Stimulated activated CD4-positive, alpha-beta T cell treated with anti-CD3 and anti-CD28 coated beads, Interleukin-1b, Interleukin-23, amount 100 ng/mL, for 24 hours (primary cell): Measurements from ENCODE around the gene PLEKHG4B.
"Not testable (repeated sequence)": the region's sequence is repeated elsewhere in the genome, so short reads cannot be mapped to it uniquely, and the experiment has no call there.

ENCODE experiments used
- DNase-seq, 4 experiments: peaks; one replicate each; pipeline ENCODE4 v3.0.0-alpha.2; 2020; ENCODE audit warnings: low read depth in 4 of 4, low spot score in 1 of 4

Gene PLEKHG4B

GRCh38 chr5:91556-92263 is at the start of gene PLEKHG4B:
Gene PLEKHG4B, plus strand, starts transcription at chr5:92168. Its CDS starts 64 bp downstream, at chr5:92232.
- DNase-seq, result no peak

GRCh38 chr5:42250-42649 is 49.7 kb upstream of the PLEKHG4B start:
- DNase-seq, result no peak

GRCh38 chr5:48192-48591 is 43.8 kb upstream of the PLEKHG4B start:
- no peak for DNase-seq

GRCh38 chr5:49530-49929 is 42.4 kb upstream of the PLEKHG4B start:
- DNase-seq, result not testable (repeated sequence)

GRCh38 chr5:49953-50544 is 41.9 kb upstream of the PLEKHG4B start:
- no peak for DNase-seq

- DNase-seq, result no peak
Observed at GRCh38 chr5:50724-51499, 41.1 kb upstream of the PLEKHG4B start.

- DNase-seq, result no peak
Observed at GRCh38 chr5:51500-51823, 40.5 kb upstream of the PLEKHG4B start.

- peak in 3 of 4 experiments; percentile 21 to 43 (median 34) for DNase-seq
Observed at GRCh38 chr5:53381-54174, 38.4 kb upstream of the PLEKHG4B start.

- no peak for DNase-seq
Observed at GRCh38 chr5:54175-54730, 37.7 kb upstream of the PLEKHG4B start.

GRCh38 chr5:54876-55569 is 36.9 kb upstream of the PLEKHG4B start:
- DNase-seq, result no peak

- no peak for DNase-seq
Observed at GRCh38 chr5:56561-57290, 35.2 kb upstream of the PLEKHG4B start.

GRCh38 chr5:60250-60649 is 31.7 kb upstream of the PLEKHG4B start:
- DNase-seq, result not testable (repeated sequence)

- DNase-seq, result no peak
Observed at GRCh38 chr5:70440-70839, 21.5 kb upstream of the PLEKHG4B start.

- not testable (repeated sequence) for DNase-seq
Observed at GRCh38 chr5:72316-73180, 19.4 kb upstream of the PLEKHG4B start.

GRCh38 chr5:73181-73447 is 18.9 kb upstream of the PLEKHG4B start:
- not testable (repeated sequence) for DNase-seq

GRCh38 chr5:73768-74502 is 18.0 kb upstream of the PLEKHG4B start:
- DNase-seq, result no peak

- DNase-seq, result no peak
Observed at GRCh38 chr5:74503-75109, 17.4 kb upstream of the PLEKHG4B start.
